Measurements from ENCODE around the gene ACKR2. TPM values are rescaled to one million over a fixed set of nuclear protein-coding genes. Genes with fewer than 3 reads are reported as not detected.

Gene ACKR2
- total and polyA plus RNA-seq, 4 donors = 1.1 to 5.7 (median 3.5) TPM

GRCh38 chr3:42892169-42892568 is 82.9 kb downstream of the ACKR2 start:
- no peak for DNase-seq
- no peak overlapping the region for H3K9ac ChIP-seq (ENCODE audit: insufficient read depth in 1 of 2, low read length in 2 of 2)
- no peak for TF ChIP-seq CTCF (IDR thresholded peaks at IDR 0.05; ENCODE audit: control extremely low read depth, extremely low read depth)
- no peaks in the 10 kb centered on the region for H3K27me3 ChIP-seq (ENCODE audit: control insufficient read depth in 3 of 3, insufficient read depth in 3 of 3, low read length in 2 of 3)
- 78 to 91% methylated on average over 1 of the region's 1 CpG for WGBS, 2 donors
- no peaks in the 10 kb centered on the region for H3K4me1 ChIP-seq (ENCODE audit: control insufficient read depth in 5 of 5, insufficient read depth in 5 of 5, low read length in 5 of 5)
- H3K27ac ChIP-seq (ENCODE audit: low read depth in 1 of 2, low read length in 1 of 2) = no peak overlapping the region
- no peak overlapping the region for H3K4me3 ChIP-seq
- no peak for ATAC-seq (ENCODE audit: insufficient read depth, low FRiP score)
- no peaks in the 10 kb centered on the region for H3K9me3 ChIP-seq (ENCODE audit: control insufficient read depth in 4 of 4, insufficient read depth in 3 of 4, low read length in 3 of 4)
- no peaks in the 10 kb centered on the region for H3K36me3 ChIP-seq (ENCODE audit: control insufficient read depth in 4 of 4, insufficient read depth in 4 of 4, low read length in 4 of 4)

- Histone ChIP-seq H3K27me3 (ENCODE audit: control insufficient read depth in 3 of 3, insufficient read depth in 3 of 3, low read length in 2 of 3) (no peaks in the 10 kb centered on the region), H3K4me1 (ENCODE audit: control insufficient read depth in 5 of 5, insufficient read depth in 5 of 5, low read length in 5 of 5) (no peaks in the 10 kb centered on the region), H3K9ac (ENCODE audit: insufficient read depth in 1 of 2, low read length in 2 of 2) (no peak overlapping the region), H3K4me3 (no peak overlapping the region), H3K27ac (ENCODE audit: low read depth in 1 of 2, low read length in 1 of 2) (no peak overlapping the region), H3K36me3 (ENCODE audit: control insufficient read depth in 4 of 4, insufficient read depth in 4 of 4, low read length in 4 of 4) (no peaks in the 10 kb centered on the region), H3K9me3 (ENCODE audit: control insufficient read depth in 4 of 4, insufficient read depth in 3 of 4, low read length in 3 of 4) (no peaks in the 10 kb centered on the region)
- 88 to 94% methylated on average over 1 of the region's 1 CpG for WGBS, 2 donors
- no peak for TF ChIP-seq CTCF (IDR thresholded peaks at IDR 0.05; ENCODE audit: control extremely low read depth, extremely low read depth)
- ATAC-seq (ENCODE audit: insufficient read depth, low FRiP score) = no peak
- DNase-seq = no peak
These were observed 83.6 kb downstream of the ACKR2 start for GRCh38 chr3:42892807-42893206.

- Histone ChIP-seq H3K9me3 (ENCODE audit: control insufficient read depth in 4 of 4, insufficient read depth in 3 of 4, low read length in 3 of 4) (no peaks in the 10 kb centered on the region), H3K27me3 (ENCODE audit: control insufficient read depth in 3 of 3, insufficient read depth in 3 of 3, low read length in 2 of 3) (no peaks in the 10 kb centered on the region), H3K4me1 (ENCODE audit: control insufficient read depth in 5 of 5, insufficient read depth in 5 of 5, low read length in 5 of 5) (no peaks in the 10 kb centered on the region), H3K27ac (ENCODE audit: low read depth in 1 of 2, low read length in 1 of 2) (no peak overlapping the region), H3K36me3 (ENCODE audit: control insufficient read depth in 4 of 4, insufficient read depth in 4 of 4, low read length in 4 of 4) (no peaks in the 10 kb centered on the region), H3K9ac (ENCODE audit: insufficient read depth in 1 of 2, low read length in 2 of 2) (no peak overlapping the region), H3K4me3 (no peak overlapping the region)
- DNase-seq (no peak), ATAC-seq (ENCODE audit: insufficient read depth, low FRiP score) (no peak)
- TF ChIP-seq CTCF (IDR thresholded peaks at IDR 0.05; ENCODE audit: control extremely low read depth, extremely low read depth) = no peak
- WGBS, 2 donors = 82 to 84% methylated on average over 3 of the region's 3 CpGs
These were observed 85.7 kb downstream of the ACKR2 start for GRCh38 chr3:42894698-42895579.

- H3K9me3 ChIP-seq (ENCODE audit: control insufficient read depth in 4 of 4, insufficient read depth in 3 of 4, low read length in 3 of 4) = no peaks in the 10 kb centered on the region
- ATAC-seq (ENCODE audit: insufficient read depth, low FRiP score) (no peak), DNase-seq (no peak)
- H3K4me3 ChIP-seq = no peak overlapping the region
- no peak overlapping the region for H3K9ac ChIP-seq (ENCODE audit: insufficient read depth in 1 of 2, low read length in 2 of 2)
- H3K27me3 ChIP-seq (ENCODE audit: control insufficient read depth in 3 of 3, insufficient read depth in 3 of 3, low read length in 2 of 3) = no peaks in the 10 kb centered on the region
- H3K27ac ChIP-seq (ENCODE audit: low read depth in 1 of 2, low read length in 1 of 2) = no peak overlapping the region
- no peak for TF ChIP-seq CTCF (IDR thresholded peaks at IDR 0.05; ENCODE audit: control extremely low read depth, extremely low read depth)
- H3K36me3 ChIP-seq (ENCODE audit: control insufficient read depth in 4 of 4, insufficient read depth in 4 of 4, low read length in 4 of 4) = no peaks in the 10 kb centered on the region
- H3K4me1 ChIP-seq (ENCODE audit: control insufficient read depth in 5 of 5, insufficient read depth in 5 of 5, low read length in 5 of 5) = no peaks in the 10 kb centered on the region
These were observed 86.3 kb downstream of the ACKR2 start for GRCh38 chr3:42895580-42895868.

Measured in lung (tissue), 12 donors.